Right atrium auricular region (tissue), 2 donors: Measurements from ENCODE around the gene INTS11. TPM values are rescaled to one million over a fixed set of nuclear protein-coding genes. Genes with fewer than 3 reads are reported as not detected.
"Not testable (repeated sequence)": the region's sequence is repeated elsewhere in the genome, so short reads cannot be mapped to it uniquely, and the experiment has no call there.

Experiments used
- DNase-seq: peaks from one replicate; pipeline ENCODE4 v3.0.0-alpha.2; 2019; ENCODE audit warnings: low spot score
- H3K27ac ChIP-seq, 2 donors: fragments of 200-600 bp; sonication (generic); 1 replicate in 1 of 2; 2 replicates in 1 of 2; pipeline ENCODE4 v1.5.1; 2016 to 2019
- H3K27me3 ChIP-seq, 2 donors: fragments of 200-600 bp; sonication (generic); one replicate each; pipeline versions ENCODE4 v1.5.1 to v1.6.0; 2017 to 2019
- H3K36me3 ChIP-seq: fragments of 200-600 bp; sonication (generic); one replicate; pipeline ENCODE4 v1.5.1; 2016
- H3K4me1 ChIP-seq, 2 donors: fragments of 200-600 bp; sonication (generic); one replicate each; pipeline versions ENCODE4 v1.5.1 to v1.6.0; 2017 to 2019
- H3K4me3 ChIP-seq, 2 donors: fragments of 200-600 bp; sonication (generic); 1 replicate in 1 of 2; 2 replicates in 1 of 2; pipeline ENCODE4 v1.5.1; 2017 to 2019; ENCODE audit warnings: mild to moderate bottlenecking in 1 of 2, moderate library complexity in 1 of 2
- H3K9me3 ChIP-seq, 2 donors: fragments of 200-600 bp; sonication (generic); one replicate each; pipeline ENCODE4 v1.5.1; 2019
- total RNA-seq, 2 donors: library from RNA; depleted of rRNA; stranded (reverse); fragments of >200 nt; gene quantifications; one replicate each; pipeline ENCODE4 v1.1.0, GENCODE V29; 2016
- TF ChIP-seq, protein P1 (sequence below), 2 donors: fragments of 200-600 bp; sonication (generic); IDR thresholded peaks; one replicate each; pipeline ENCODE4 v1.5.1; 2019; ENCODE audit warnings: antibody characterized with exemption in 2 of 2

Gene INTS11
- total RNA-seq, 2 donors from 2014 or later: 59.6 to 65.2 TPM

DNA sequence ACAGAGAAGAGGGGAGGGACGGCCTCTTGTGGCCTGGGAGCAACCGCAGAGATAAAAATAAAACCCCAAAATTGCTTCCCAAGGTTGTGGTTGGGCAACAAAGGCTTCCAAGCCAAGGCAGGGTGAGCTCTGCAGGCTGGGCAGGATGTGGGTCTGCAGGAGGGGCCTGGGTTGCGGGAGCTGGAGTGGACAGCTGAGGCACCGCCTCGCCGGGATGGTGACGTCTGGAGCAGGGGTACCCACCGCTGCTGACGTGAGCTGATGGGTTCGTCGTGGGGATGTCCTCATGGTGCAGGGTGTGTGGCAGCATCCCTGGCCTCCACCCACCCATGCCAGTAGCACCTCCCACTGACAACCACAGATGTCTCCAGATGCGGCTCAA lies 46.9 kb upstream of the INTS11 start:
- H3K4me1 ChIP-seq: peaks cover 0 to 39% of the 10 kb centered on the region in 2 donors
- H3K27ac ChIP-seq: no peak overlapping the region
- H3K27me3 ChIP-seq: no peaks in the 10 kb centered on the region
- DNase-seq: no peak
- TF ChIP-seq, protein P1, sequence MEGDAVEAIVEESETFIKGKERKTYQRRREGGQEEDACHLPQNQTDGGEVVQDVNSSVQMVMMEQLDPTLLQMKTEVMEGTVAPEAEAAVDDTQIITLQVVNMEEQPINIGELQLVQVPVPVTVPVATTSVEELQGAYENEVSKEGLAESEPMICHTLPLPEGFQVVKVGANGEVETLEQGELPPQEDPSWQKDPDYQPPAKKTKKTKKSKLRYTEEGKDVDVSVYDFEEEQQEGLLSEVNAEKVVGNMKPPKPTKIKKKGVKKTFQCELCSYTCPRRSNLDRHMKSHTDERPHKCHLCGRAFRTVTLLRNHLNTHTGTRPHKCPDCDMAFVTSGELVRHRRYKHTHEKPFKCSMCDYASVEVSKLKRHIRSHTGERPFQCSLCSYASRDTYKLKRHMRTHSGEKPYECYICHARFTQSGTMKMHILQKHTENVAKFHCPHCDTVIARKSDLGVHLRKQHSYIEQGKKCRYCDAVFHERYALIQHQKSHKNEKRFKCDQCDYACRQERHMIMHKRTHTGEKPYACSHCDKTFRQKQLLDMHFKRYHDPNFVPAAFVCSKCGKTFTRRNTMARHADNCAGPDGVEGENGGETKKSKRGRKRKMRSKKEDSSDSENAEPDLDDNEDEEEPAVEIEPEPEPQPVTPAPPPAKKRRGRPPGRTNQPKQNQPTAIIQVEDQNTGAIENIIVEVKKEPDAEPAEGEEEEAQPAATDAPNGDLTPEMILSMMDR (IDR thresholded peaks at IDR 0.05): no peak
- H3K4me3 ChIP-seq: no peak overlapping the region
- H3K9me3 ChIP-seq: no peaks in the 10 kb centered on the region
- H3K36me3 ChIP-seq: peaks cover 9% of the 10 kb centered on the region

DNA sequence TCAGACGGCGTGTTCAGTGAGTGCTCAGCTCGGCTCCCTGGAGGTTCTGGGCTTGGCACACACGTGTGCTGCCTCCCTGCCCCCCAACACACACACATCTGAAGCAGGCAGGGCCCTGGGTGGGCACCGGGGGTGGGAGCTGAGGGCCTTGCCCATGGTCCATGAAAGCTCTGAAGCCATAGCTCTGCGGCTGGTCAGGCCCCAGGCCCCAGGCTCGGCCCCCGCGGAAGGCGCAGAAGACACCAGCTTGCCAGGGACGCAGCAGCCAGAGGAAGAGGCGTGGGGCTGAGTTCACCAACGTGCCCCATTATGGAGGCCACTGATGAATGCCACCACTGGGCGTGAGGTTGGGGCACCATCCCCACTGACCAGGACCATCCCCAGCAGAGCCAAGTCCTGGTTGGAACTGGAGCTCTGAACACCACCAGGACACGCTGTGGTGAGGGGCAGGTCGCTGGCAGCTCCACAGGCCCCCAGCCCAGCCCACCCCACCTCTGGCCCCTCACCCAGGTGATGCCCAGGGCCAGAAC lies 46.4 kb upstream of the INTS11 start:
- Histone ChIP-seq H3K9me3 (no peaks in the 10 kb centered on the region), H3K27ac (no peak overlapping the region), H3K36me3 (peaks cover 9% of the 10 kb centered on the region), H3K4me1 (peaks cover 0 to 34% of the 10 kb centered on the region in 2 donors), H3K4me3 (no peak overlapping the region), H3K27me3 (no peaks in the 10 kb centered on the region)
- no peak for DNase-seq
- TF ChIP-seq, protein P1 (IDR thresholded peaks at IDR 0.05): no peak

DNA sequence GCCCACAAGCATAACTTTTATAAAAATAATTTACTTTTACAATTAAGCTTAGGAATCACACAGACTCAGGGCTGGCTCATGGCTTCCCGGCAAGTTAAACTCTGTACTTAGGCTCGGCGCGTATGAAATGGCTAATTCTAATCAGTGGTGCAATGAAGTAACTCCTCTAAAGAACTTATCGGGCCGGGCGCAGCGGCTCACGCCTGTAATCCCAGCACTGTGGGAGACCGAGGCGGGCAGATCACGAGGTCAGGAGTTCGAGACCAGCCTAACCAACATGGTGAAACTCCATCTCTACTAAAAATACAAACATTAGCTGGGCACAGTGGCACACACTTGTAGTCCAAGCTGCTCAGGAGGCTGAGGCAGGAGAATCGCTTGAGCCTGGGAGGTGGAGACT lies 45.6 kb upstream of the INTS11 start:
- H3K36me3 ChIP-seq, H3K4me3 ChIP-seq, DNase-seq, H3K27ac ChIP-seq, H3K27me3 ChIP-seq, H3K9me3 ChIP-seq: not testable (repeated sequence)
- peaks cover 0 to 31% of the 10 kb centered on the region in 2 donors for H3K4me1 ChIP-seq

DNA sequence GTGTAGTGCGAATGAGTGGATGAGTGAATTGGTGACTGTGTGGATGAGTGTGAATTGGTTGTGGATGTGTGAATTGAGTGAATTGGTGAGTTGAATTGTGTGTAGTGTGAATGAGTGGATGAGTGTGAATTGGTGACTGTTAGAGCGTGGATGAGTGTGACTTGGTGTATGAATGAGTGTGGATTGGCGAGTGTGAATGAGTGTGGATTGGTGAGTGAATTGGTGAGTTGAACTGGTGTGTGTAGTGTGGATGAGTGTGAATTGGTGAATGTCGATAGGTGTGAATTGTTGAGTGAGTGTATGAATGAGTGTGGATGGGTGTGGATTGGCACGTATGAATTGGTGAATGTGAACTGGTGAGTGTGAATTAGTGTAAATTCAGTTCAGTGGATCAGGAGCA lies 42.9 kb upstream of the INTS11 start:
- DNase-seq: no peak
- Histone ChIP-seq H3K4me1 (peaks cover 0 to 9% of the 10 kb centered on the region in 2 donors), H3K27me3 (no peaks in the 10 kb centered on the region), H3K36me3 (no peaks in the 10 kb centered on the region), H3K4me3 (no peak overlapping the region), H3K9me3 (no peaks in the 10 kb centered on the region), H3K27ac (no peak overlapping the region)
- TF ChIP-seq, protein P1 (IDR thresholded peaks at IDR 0.05): no peak

DNA sequence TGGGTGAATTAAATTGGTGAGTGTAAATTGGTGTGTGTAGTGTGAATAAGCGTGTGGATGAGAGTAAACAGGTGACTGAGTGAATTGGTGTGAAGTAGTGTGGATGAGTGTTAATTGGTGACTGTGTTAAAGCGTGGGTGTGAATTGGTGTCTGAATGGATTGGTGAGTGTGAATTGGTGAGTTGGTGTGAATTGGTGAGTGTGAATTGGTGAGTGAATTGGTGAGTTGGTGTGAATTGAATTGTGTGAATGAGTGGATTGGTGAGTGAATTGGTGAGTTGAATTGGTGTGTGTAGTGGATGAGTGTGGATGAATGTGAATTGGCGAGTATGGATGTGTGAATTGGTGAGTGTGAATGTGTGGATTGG lies 42.2 kb upstream of the INTS11 start:
- Histone ChIP-seq H3K36me3 (no peaks in the 10 kb centered on the region), H3K9me3 (no peaks in the 10 kb centered on the region), H3K4me1 (peaks cover 0 to 8% of the 10 kb centered on the region in 2 donors), H3K27ac (no peak overlapping the region), H3K4me3 (no peak overlapping the region), H3K27me3 (no peaks in the 10 kb centered on the region)
- TF ChIP-seq, protein P1 (IDR thresholded peaks at IDR 0.05): no peak
- DNase-seq: no peak

DNA sequence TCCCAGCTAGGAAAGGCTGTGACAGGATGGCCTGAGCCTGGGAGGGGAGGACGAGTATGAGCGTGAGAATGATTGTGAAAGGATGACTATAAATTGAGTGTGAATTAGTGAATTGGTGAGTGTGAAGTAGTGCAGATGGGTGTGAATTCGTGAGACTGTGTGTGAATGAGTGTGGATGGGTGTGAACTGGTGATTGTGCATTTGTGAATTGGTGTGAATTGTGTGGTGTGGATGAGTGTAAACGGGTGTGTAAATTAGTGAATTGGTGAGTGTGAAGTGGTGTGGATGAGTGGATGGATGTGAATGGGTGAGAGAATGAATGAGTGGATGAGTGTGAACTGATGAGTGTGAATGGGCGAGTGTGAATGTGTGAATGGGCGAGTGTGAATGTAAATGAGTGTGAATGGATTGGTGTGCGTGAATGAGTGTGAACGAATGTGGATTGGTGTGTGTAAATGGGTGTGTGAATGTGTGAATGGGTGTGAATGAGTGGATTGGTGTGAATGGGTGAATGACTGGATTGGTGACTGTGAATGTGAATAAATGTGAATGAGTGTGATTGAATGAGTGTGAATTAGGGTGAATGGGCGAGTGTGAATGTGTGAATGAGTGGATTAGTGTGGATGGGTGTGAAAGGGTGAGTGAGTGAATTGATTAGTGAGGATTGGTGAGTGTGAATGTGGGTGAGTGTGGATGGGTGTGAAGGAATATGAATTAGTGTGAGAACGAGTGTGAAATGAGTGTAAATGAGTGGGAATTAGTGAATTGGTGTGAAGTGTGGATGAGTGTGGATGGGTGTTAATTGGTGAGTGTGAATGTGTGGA lies 41.6 kb upstream of the INTS11 start:
- Histone ChIP-seq H3K4me1 (peaks cover 0 to 12% of the 10 kb centered on the region in 2 donors), H3K4me3 (no peak overlapping the region), H3K36me3 (no peaks in the 10 kb centered on the region), H3K9me3 (no peaks in the 10 kb centered on the region), H3K27ac (no peak overlapping the region), H3K27me3 (no peaks in the 10 kb centered on the region)
- DNase-seq: no peak
- TF ChIP-seq, protein P1 (IDR thresholded peaks at IDR 0.05): no peak
